Measurements from ENCODE around the gene SPTA1. TPM values are rescaled to one million over a fixed set of nuclear protein-coding genes. Genes with fewer than 3 reads are reported as not detected.

SPTA1 gene
- total RNA-seq, 1 experiment from 2014 or later, result not detected

DNA sequence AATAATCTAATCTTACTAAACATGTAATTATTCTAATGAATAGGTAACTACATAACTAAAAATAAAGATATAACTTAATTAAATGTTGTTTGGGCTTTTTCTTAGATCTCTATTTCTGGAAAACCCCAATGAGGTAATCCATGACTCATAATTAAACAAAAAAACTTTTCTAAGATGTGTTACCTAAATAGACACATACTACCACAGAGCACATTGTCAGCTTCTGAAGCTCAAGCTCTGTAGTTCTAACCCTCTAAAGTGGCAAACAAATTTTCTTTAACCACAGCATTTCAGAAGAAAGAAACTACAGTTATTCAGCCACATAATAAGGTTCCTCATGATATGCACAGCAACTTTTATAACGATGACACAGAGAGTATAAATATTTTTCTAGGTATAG lies 29.8 kb upstream of the SPTA1 start:
- no TSS peak for BruUV-seq (replicated peaks)
- Histone ChIP-seq H3K79me2 (ENCODE audit: insufficient read depth, low read length) (no peaks in the 10 kb centered on the region), H3K27ac (ENCODE audit: low read depth, low read length) (no peak overlapping the region), H3K4me1 (ENCODE audit: control insufficient read depth in 1 of 2, insufficient read depth in 2 of 2, low read length in 2 of 2) (no peaks in the 10 kb centered on the region), H3K9me2 (ENCODE audit: insufficient read depth) (no peaks in the 10 kb centered on the region), H3K4me2 (ENCODE audit: low read length) (no peak overlapping the region), H3K9me3 (ENCODE audit: control insufficient read depth in 1 of 2, insufficient read depth in 1 of 2, low read depth in 1 of 2, low read length in 2 of 2) (no peaks in the 10 kb centered on the region; a peak in 1 of 4 replicates), H4K20me1 (ENCODE audit: insufficient read depth) (no peaks in the 10 kb centered on the region), H3K36me3 (ENCODE audit: control insufficient read depth in 1 of 2, insufficient read depth in 2 of 2, low read length in 2 of 2) (no peaks in the 10 kb centered on the region), H3K27me3 (ENCODE audit: insufficient read depth, low read length) (no peaks in the 10 kb centered on the region), H3K9ac (ENCODE audit: low read length) (no peak overlapping the region), H3K4me3 (replicated peaks in 1 of 2; ENCODE audit: low read depth in 1 of 2, low read length in 2 of 2) (no peak overlapping the region), H2AFZ (ENCODE audit: low read depth, low read length, poor library complexity, severe bottlenecking) (no peak overlapping the region)
- POLR2A ChIA-PET, result no interaction called here
- CTCF ChIA-PET, result no interaction called here
- TF ChIP-seq SRF (IDR thresholded peaks at IDR 0.05; ENCODE audit: low read depth) (no peak), ZNF274 (IDR thresholded peaks at IDR 0.05; ENCODE audit: low read depth, low read length) (no peak), EZH2 (IDR thresholded peaks at IDR 0.05) (no peak), JUND (IDR thresholded peaks at IDR 0.05) (no peak), ELF1 (IDR thresholded peaks at IDR 0.05; ENCODE audit: borderline replicate concordance, low read depth) (no peak)
- TF ChIP-seq, protein P1, sequence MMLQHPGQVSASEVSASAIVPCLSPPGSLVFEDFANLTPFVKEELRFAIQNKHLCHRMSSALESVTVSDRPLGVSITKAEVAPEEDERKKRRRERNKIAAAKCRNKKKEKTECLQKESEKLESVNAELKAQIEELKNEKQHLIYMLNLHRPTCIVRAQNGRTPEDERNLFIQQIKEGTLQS (IDR thresholded peaks at IDR 0.05), result no peak
- TF ChIP-seq, protein P2, sequence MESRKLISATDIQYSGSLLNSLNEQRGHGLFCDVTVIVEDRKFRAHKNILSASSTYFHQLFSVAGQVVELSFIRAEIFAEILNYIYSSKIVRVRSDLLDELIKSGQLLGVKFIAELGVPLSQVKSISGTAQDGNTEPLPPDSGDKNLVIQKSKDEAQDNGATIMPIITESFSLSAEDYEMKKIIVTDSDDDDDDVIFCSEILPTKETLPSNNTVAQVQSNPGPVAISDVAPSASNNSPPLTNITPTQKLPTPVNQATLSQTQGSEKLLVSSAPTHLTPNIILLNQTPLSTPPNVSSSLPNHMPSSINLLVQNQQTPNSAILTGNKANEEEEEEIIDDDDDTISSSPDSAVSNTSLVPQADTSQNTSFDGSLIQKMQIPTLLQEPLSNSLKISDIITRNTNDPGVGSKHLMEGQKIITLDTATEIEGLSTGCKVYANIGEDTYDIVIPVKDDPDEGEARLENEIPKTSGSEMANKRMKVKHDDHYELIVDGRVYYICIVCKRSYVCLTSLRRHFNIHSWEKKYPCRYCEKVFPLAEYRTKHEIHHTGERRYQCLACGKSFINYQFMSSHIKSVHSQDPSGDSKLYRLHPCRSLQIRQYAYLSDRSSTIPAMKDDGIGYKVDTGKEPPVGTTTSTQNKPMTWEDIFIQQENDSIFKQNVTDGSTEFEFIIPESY (IDR thresholded peaks at IDR 0.05; ENCODE audit: extremely low read depth, insufficient replicate concordance, low read length), result no peak
- intact Hi-C loops (cut with micrococcal nuclease), result no loop called here
- DNase-seq (ENCODE audit: low read depth, low spot score) (no peak), ATAC-seq (no peak)
- RAD21 ChIA-PET (ENCODE audit: low non-redundant PET in 1 of 2, low total read pairs in 2 of 2, uncharacterized antibody in 2 of 2, unreplicated experiment in 2 of 2), result no interaction called here

DNA sequence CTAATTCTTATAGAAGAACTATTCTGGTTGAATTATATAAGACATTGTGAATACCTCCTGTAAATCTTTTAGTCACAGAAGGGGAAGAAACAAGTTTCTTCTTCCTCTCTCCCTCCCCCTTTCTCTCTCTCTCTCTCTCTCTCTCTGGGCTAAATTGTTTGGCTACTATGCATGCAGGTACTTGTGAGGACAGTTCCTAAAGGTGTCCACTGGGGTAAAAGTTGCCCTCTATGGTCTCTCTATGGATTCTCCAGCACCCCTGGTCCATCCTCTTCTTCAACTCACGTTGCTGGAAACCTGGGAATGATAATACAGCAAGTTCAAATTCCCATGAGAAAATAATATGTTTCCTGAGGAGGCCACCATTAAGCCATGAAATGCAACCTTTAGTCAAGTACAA lies 28.2 kb upstream of the SPTA1 start:
- Histone ChIP-seq H4K20me1 (ENCODE audit: insufficient read depth) (no peaks in the 10 kb centered on the region), H3K4me1 (ENCODE audit: control insufficient read depth in 1 of 2, insufficient read depth in 2 of 2, low read length in 2 of 2) (no peaks in the 10 kb centered on the region), H3K79me2 (ENCODE audit: insufficient read depth, low read length) (no peaks in the 10 kb centered on the region), H3K9me3 (ENCODE audit: control insufficient read depth in 1 of 2, insufficient read depth in 1 of 2, low read depth in 1 of 2, low read length in 2 of 2) (no peaks in the 10 kb centered on the region; a peak in 1 of 4 replicates), H3K36me3 (ENCODE audit: control insufficient read depth in 1 of 2, insufficient read depth in 2 of 2, low read length in 2 of 2) (no peaks in the 10 kb centered on the region), H3K4me3 (replicated peaks in 1 of 2; ENCODE audit: low read depth in 1 of 2, low read length in 2 of 2) (no peak overlapping the region), H3K4me2 (ENCODE audit: low read length) (no peak overlapping the region), H3K9ac (ENCODE audit: low read length) (no peak overlapping the region), H3K27me3 (ENCODE audit: insufficient read depth, low read length) (no peaks in the 10 kb centered on the region), H3K9me2 (ENCODE audit: insufficient read depth) (no peaks in the 10 kb centered on the region), H2AFZ (ENCODE audit: low read depth, low read length, poor library complexity, severe bottlenecking) (no peak overlapping the region), H3K27ac (ENCODE audit: low read depth, low read length) (no peak overlapping the region)
- RAD21 ChIA-PET (ENCODE audit: low non-redundant PET in 1 of 2, low total read pairs in 2 of 2, uncharacterized antibody in 2 of 2, unreplicated experiment in 2 of 2), result no interaction called here
- DNase-seq (ENCODE audit: low read depth, low spot score) (no peak), ATAC-seq (no peak)
- POLR2A ChIA-PET, result no interaction called here
- no TSS peak for BruUV-seq (replicated peaks)
- CTCF ChIA-PET, result no interaction called here
- intact Hi-C loops (cut with micrococcal nuclease), result no loop called here
- no peak for TF ChIP-seq POLR2AphosphoS5 (IDR thresholded peaks at IDR 0.05; ENCODE audit: low read depth, low read length)
- no peak for TF ChIP-seq CEBPB (IDR thresholded peaks at IDR 0.05; ENCODE audit: low read depth)
- no peak for TF ChIP-seq EZH2 (IDR thresholded peaks at IDR 0.05)
- TF ChIP-seq, protein P3, sequence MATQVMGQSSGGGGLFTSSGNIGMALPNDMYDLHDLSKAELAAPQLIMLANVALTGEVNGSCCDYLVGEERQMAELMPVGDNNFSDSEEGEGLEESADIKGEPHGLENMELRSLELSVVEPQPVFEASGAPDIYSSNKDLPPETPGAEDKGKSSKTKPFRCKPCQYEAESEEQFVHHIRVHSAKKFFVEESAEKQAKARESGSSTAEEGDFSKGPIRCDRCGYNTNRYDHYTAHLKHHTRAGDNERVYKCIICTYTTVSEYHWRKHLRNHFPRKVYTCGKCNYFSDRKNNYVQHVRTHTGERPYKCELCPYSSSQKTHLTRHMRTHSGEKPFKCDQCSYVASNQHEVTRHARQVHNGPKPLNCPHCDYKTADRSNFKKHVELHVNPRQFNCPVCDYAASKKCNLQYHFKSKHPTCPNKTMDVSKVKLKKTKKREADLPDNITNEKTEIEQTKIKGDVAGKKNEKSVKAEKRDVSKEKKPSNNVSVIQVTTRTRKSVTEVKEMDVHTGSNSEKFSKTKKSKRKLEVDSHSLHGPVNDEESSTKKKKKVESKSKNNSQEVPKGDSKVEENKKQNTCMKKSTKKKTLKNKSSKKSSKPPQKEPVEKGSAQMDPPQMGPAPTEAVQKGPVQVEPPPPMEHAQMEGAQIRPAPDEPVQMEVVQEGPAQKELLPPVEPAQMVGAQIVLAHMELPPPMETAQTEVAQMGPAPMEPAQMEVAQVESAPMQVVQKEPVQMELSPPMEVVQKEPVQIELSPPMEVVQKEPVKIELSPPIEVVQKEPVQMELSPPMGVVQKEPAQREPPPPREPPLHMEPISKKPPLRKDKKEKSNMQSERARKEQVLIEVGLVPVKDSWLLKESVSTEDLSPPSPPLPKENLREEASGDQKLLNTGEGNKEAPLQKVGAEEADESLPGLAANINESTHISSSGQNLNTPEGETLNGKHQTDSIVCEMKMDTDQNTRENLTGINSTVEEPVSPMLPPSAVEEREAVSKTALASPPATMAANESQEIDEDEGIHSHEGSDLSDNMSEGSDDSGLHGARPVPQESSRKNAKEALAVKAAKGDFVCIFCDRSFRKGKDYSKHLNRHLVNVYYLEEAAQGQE (IDR thresholded peaks at IDR 0.05; ENCODE audit: low read depth), result no peak
- no peak for TF ChIP-seq EGR1 (IDR thresholded peaks at IDR 0.05; ENCODE audit: low read depth)
- no peak for TF ChIP-seq POLR2A (IDR thresholded peaks at IDR 0.05; ENCODE audit: borderline replicate concordance, extremely low read depth, insufficient read depth, insufficient read length)
- TF ChIP-seq SRF (IDR thresholded peaks at IDR 0.05; ENCODE audit: low read depth), result no peak
- TF ChIP-seq YY1 (IDR thresholded peaks at IDR 0.05; ENCODE audit: extremely low read depth, insufficient replicate concordance, low read depth, low read length), result no peak
- no peak for TF ChIP-seq CBX3 (IDR thresholded peaks at IDR 0.05; ENCODE audit: low read depth)
